Measurements from ENCODE around the gene NECTIN4. TPM values are rescaled to one million over a fixed set of nuclear protein-coding genes. Genes with fewer than 3 reads are reported as not detected.
A peak's percentile ranks its signal among the peaks of the same experiment; 100 is the strongest.

Gene NECTIN4
- total and polyA plus RNA-seq, 2 of the 13 experiments (the other 11 are each of a cell fraction or from before 2014, with no cell fraction given), result 5.9 to 12.4 TPM

DNA sequence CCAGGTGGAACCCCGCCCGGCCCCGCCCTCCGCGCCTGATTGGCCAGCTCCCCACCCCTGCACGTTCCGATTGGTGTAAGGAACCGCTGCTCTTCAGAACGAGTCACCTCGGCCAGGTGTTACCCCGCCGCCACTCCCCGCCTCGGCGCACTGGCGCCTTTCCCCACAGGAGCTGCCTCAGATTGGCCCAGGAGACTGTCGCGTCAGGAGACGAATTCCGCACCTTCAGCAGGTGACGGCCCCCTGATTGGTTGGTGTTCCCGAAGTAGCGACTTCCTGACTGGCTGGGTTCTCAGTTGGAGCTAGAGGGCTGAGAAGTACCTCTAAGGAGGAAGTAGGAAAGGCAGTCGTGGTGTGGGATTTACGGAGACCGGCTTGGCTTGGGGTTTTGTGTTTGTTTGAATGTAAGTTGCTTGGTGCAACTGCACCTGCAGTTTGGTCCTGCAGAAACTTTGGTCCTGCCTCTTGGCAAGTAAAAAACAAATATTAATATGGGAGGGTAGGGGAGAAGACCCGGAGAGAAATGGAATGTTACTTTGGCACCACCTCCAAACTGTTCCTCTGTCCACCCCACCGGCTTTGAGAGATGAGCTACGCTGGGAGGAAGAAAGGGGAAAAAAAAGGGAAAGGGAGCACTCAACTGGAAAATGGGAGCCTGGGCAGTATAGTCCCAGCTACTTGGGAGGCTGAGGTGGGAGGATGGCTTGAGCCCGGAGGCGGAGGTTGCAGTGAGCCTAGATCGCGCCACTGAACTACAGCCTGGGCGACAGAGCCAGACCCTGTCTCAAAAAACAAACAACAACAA is 68.0 kb downstream of the NECTIN4 start (continued):
- no peak for TF ChIP-seq PAWR (CRISPR knock-in tag; IDR thresholded peaks at IDR 0.05; ENCODE audit: borderline replicate concordance)
- TF ChIP-seq, protein P1, sequence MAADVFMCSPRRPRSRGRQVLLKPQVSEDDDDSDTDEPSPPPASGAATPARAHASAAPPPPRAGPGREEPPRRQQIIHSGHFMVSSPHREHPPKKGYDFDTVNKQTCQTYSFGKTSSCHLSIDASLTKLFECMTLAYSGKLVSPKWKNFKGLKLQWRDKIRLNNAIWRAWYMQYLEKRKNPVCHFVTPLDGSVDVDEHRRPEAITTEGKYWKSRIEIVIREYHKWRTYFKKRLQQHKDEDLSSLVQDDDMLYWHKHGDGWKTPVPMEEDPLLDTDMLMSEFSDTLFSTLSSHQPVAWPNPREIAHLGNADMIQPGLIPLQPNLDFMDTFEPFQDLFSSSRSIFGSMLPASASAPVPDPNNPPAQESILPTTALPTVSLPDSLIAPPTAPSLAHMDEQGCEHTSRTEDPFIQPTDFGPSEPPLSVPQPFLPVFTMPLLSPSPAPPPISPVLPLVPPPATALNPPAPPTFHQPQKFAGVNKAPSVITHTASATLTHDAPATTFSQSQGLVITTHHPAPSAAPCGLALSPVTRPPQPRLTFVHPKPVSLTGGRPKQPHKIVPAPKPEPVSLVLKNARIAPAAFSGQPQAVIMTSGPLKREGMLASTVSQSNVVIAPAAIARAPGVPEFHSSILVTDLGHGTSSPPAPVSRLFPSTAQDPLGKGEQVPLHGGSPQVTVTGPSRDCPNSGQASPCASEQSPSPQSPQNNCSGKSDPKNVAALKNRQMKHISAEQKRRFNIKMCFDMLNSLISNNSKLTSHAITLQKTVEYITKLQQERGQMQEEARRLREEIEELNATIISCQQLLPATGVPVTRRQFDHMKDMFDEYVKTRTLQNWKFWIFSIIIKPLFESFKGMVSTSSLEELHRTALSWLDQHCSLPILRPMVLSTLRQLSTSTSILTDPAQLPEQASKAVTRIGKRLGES (CRISPR knock-in tag; IDR thresholded peaks at IDR 0.05; ENCODE audit: borderline replicate concordance), result peak; percentile 52; the same call in 1 of the 2 replicates
- TF ChIP-seq, protein P2, sequence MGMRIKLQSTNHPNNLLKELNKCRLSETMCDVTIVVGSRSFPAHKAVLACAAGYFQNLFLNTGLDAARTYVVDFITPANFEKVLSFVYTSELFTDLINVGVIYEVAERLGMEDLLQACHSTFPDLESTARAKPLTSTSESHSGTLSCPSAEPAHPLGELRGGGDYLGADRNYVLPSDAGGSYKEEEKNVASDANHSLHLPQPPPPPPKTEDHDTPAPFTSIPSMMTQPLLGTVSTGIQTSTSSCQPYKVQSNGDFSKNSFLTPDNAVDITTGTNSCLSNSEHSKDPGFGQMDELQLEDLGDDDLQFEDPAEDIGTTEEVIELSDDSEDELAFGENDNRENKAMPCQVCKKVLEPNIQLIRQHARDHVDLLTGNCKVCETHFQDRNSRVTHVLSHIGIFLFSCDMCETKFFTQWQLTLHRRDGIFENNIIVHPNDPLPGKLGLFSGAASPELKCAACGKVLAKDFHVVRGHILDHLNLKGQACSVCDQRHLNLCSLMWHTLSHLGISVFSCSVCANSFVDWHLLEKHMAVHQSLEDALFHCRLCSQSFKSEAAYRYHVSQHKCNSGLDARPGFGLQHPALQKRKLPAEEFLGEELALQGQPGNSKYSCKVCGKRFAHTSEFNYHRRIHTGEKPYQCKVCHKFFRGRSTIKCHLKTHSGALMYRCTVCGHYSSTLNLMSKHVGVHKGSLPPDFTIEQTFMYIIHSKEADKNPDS (CRISPR knock-in tag; IDR thresholded peaks at IDR 0.05), result no peak
- peak; percentile 9 for TF ChIP-seq PHF8 (CRISPR knock-in tag; IDR thresholded peaks at IDR 0.05)
- peak; percentile 10; the same call in 1 of the 2 replicates for TF ChIP-seq GATAD2A (CRISPR knock-in tag; IDR thresholded peaks at IDR 0.05)
- no peak for TF ChIP-seq ZKSCAN5 (CRISPR knock-in tag; IDR thresholded peaks at IDR 0.05)
- TF ChIP-seq ZNF562 (CRISPR knock-in tag; IDR thresholded peaks at IDR 0.05; ENCODE audit: borderline replicate concordance), result no peak
- no peak for TF ChIP-seq SOX13 (IDR thresholded peaks at IDR 0.05)
- no peak for TF ChIP-seq SOX13 (CRISPR knock-in tag; conservative IDR thresholded peaks at IDR 0.05 in 1 of 2, IDR thresholded peaks at IDR 0.05 in 1 of 2)
- no peak for TF ChIP-seq PCBP2 (optimal IDR thresholded peaks at IDR 0.05; ENCODE audit: low read depth, low read length, poor library complexity, severe bottlenecking)
- TF ChIP-seq, protein P3, sequence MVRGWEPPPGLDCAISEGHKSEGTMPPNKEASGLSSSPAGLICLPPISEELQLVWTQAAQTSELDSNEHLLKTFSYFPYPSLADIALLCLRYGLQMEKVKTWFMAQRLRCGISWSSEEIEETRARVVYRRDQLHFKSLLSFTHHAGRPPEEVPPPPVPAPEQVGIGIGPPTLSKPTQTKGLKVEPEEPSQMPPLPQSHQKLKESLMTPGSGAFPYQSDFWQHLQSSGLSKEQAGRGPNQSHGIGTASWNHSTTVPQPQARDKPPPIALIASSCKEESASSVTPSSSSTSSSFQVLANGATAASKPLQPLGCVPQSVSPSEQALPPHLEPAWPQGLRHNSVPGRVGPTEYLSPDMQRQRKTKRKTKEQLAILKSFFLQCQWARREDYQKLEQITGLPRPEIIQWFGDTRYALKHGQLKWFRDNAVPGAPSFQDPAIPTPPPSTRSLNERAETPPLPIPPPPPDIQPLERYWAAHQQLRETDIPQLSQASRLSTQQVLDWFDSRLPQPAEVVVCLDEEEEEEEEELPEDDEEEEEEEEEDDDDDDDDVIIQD (CRISPR knock-in tag; IDR thresholded peaks at IDR 0.05; ENCODE audit: low read depth), result peak; percentile 15; the same call in 1 of the 2 replicates
- no peak for TF ChIP-seq ZNF569 (CRISPR knock-in tag; IDR thresholded peaks at IDR 0.05; ENCODE audit: borderline replicate concordance)
- TF ChIP-seq U2AF2 (IDR thresholded peaks at IDR 0.05; ENCODE audit: low read depth, low read length), result no peak
- TF ChIP-seq, protein P4, sequence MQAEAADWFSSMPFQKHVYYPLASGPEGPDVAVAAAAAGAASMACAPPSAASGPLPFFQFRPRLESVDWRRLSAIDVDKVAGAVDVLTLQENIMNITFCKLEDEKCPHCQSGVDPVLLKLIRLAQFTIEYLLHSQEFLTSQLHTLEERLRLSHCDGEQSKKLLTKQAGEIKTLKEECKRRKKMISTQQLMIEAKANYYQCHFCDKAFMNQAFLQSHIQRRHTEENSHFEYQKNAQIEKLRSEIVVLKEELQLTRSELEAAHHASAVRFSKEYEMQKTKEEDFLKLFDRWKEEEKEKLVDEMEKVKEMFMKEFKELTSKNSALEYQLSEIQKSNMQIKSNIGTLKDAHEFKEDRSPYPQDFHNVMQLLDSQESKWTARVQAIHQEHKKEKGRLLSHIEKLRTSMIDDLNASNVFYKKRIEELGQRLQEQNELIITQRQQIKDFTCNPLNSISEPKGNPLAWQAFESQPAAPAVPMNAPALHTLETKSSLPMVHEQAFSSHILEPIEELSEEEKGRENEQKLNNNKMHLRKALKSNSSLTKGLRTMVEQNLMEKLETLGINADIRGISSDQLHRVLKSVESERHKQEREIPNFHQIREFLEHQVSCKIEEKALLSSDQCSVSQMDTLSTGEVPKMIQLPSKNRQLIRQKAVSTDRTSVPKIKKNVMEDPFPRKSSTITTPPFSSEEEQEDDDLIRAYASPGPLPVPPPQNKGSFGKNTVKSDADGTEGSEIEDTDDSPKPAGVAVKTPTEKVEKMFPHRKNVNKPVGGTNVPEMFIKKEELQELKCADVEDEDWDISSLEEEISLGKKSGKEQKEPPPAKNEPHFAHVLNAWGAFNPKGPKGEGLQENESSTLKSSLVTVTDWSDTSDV (CRISPR knock-in tag; IDR thresholded peaks at IDR 0.05), result no peak
- TF ChIP-seq, protein P5, sequence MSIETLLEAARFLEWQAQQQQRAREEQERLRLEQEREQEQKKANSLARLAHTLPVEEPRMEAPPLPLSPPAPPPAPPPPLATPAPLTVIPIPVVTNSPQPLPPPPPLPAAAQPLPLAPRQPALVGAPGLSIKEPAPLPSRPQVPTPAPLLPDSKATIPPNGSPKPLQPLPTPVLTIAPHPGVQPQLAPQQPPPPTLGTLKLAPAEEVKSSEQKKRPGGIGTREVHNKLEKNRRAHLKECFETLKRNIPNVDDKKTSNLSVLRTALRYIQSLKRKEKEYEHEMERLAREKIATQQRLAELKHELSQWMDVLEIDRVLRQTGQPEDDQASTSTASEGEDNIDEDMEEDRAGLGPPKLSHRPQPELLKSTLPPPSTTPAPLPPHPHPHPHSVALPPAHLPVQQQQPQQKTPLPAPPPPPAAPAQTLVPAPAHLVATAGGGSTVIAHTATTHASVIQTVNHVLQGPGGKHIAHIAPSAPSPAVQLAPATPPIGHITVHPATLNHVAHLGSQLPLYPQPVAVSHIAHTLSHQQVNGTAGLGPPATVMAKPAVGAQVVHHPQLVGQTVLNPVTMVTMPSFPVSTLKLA (IDR thresholded peaks at IDR 0.05), result no peak
- no peak for TF ChIP-seq ZNF558 (CRISPR knock-in tag; IDR thresholded peaks at IDR 0.05; ENCODE audit: borderline replicate concordance)
- TF ChIP-seq ZNF747 (CRISPR knock-in tag; IDR thresholded peaks at IDR 0.05; ENCODE audit: borderline replicate concordance), result no peak
- TF ChIP-seq ZNF792 (CRISPR knock-in tag; IDR thresholded peaks at IDR 0.05), result peak; percentile 64; the same call in 1 of the 2 replicates

Data from HepG2 (cell line).